ENCODE results near the gene WBP2. TPM values are rescaled to one million over a fixed set of nuclear protein-coding genes. Genes with fewer than 3 reads are reported as not detected.

WBP2 gene
- total RNA-seq, 3 donors from 2014 or later, result 44.9 to 63.2 (median 62.9) TPM

GRCh38 chr17:75850928-75851692, 4.0 kb downstream of the WBP2 start:
- H3K4me3 ChIP-seq, result no peak overlapping the region
- no peaks in the 10 kb centered on the region for H3K27me3 ChIP-seq
- peaks cover 11 to 45% of the 10 kb centered on the region in 2 donors for H3K4me1 ChIP-seq
- peak overlapping the region; percentile 63 to 79 for H3K27ac ChIP-seq
- intact Hi-C loops (cut with DNase I; ENCODE audit: low total_unique reads), result no loop called here
- no peak for TF ChIP-seq CTCF (IDR thresholded peaks at IDR 0.05)
- no peak for TF ChIP-seq POLR2A (IDR thresholded peaks at IDR 0.05)
- no peak for TF ChIP-seq POLR2AphosphoS5 (IDR thresholded peaks at IDR 0.05)
- H3K9me3 ChIP-seq, result no peaks in the 10 kb centered on the region
- DNase-seq (ENCODE audit: low spot score in 2 of 2), result peak in 1 of 2 donors; percentile 51
- peaks cover 7% of the 10 kb centered on the region for H3K36me3 ChIP-seq

- Histone ChIP-seq H3K36me3 (peaks cover 7% of the 10 kb centered on the region), H3K27ac (peak overlapping the region; percentile 94 to 95), H3K4me3 (no peak overlapping the region), H3K27me3 (no peaks in the 10 kb centered on the region), H3K9me3 (no peaks in the 10 kb centered on the region), H3K4me1 (peaks cover 15 to 59% of the 10 kb centered on the region in 2 donors)
- TF ChIP-seq CTCF (IDR thresholded peaks at IDR 0.05), result no peak
- TF ChIP-seq POLR2A (IDR thresholded peaks at IDR 0.05), result no peak
- TF ChIP-seq POLR2AphosphoS5 (IDR thresholded peaks at IDR 0.05), result no peak
- intact Hi-C loops (cut with DNase I; ENCODE audit: low total_unique reads), result loop anchor here (10.0 kb wide), 1 partner anchor 65 kb away; the partner anchor contains the start of gene UNK
- no peak for DNase-seq (ENCODE audit: low spot score in 2 of 2)
These were observed 5.4 kb downstream of the WBP2 start for GRCh38 chr17:75849724-75850123.

DNA sequence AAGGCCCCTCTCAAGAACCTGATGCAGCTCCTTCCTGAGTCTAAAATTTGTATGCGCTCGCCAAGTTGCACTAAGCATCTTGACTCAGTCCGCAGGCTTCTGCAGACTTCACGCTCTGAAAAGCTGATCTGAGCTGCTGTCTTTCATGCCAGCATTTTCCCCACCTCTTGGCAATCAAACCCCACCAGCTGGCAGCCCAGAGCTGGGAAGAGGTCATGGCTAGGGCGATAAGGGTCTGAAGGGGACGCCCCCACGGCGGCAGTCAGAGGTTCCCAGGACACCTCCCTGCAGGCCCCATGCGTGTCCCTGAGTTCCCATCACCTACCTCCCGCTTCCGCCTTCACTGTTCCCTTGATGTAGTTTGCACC, 5.9 kb downstream of the WBP2 start:
- peaks cover 7% of the 10 kb centered on the region for H3K36me3 ChIP-seq
- peaks cover 16 to 60% of the 10 kb centered on the region in 2 donors for H3K4me1 ChIP-seq
- no peaks in the 10 kb centered on the region for H3K27me3 ChIP-seq
- no peak for DNase-seq (ENCODE audit: low spot score in 2 of 2)
- H3K9me3 ChIP-seq, result no peaks in the 10 kb centered on the region
- intact Hi-C loops (cut with DNase I; ENCODE audit: low total_unique reads), result loop anchor here (10.0 kb wide), 1 partner anchor 64 kb away; the partner anchor contains the start of gene UNK
- TF ChIP-seq POLR2AphosphoS5 (IDR thresholded peaks at IDR 0.05) (no peak), CTCF (IDR thresholded peaks at IDR 0.05) (no peak), POLR2A (IDR thresholded peaks at IDR 0.05) (no peak)
- H3K27ac ChIP-seq, result peak overlapping the region; percentile 94 to 95
- no peak overlapping the region for H3K4me3 ChIP-seq

- peak; percentile 81 to 82 for DNase-seq (ENCODE audit: low spot score in 2 of 2)
- TF ChIP-seq POLR2AphosphoS5 (IDR thresholded peaks at IDR 0.05), result peak; percentile 39 to 54 (median 47)
- no peak for TF ChIP-seq POLR2A (IDR thresholded peaks at IDR 0.05)
- TF ChIP-seq CTCF (IDR thresholded peaks at IDR 0.05), result peak; percentile 54 to 72 (median 63)
- intact Hi-C loops (cut with DNase I; ENCODE audit: low total_unique reads), result loop anchor here (10.0 kb wide), 1 partner anchor 64 kb away; the partner anchor contains the start of gene UNK
- H3K27ac ChIP-seq, result peak overlapping the region; percentile 94 to 95
- no peaks in the 10 kb centered on the region for H3K9me3 ChIP-seq
- no peaks in the 10 kb centered on the region for H3K27me3 ChIP-seq
- H3K36me3 ChIP-seq, result peaks cover 7% of the 10 kb centered on the region
- H3K4me3 ChIP-seq, result no peak overlapping the region
- peaks cover 16 to 60% of the 10 kb centered on the region in 2 donors for H3K4me1 ChIP-seq
These were observed 6.4 kb downstream of the WBP2 start for GRCh38 chr17:75848523-75849278.

All from breast epithelium (tissue), 4 donors.